Progenitor cell of endocrine pancreas (in vitro differentiated cells): ENCODE measurements around the gene PPP1R14B. TPM values are rescaled to one million over a fixed set of nuclear protein-coding genes. Genes with fewer than 3 reads are reported as not detected.

Experiments
- DNase-seq: peaks from one replicate; pipeline ENCODE4 v3.0.0; 2021; ENCODE audit warnings: low spot score; ENCODE audit not compliant: unreplicated experiment
- H3K27ac Mint-ChIP-seq: 2 replicates; pipeline ENCODE4 v1.8.0; 2021; ENCODE audit warnings: mild to moderate bottlenecking, moderate library complexity, mixed read lengths
- H3K27me3 Mint-ChIP-seq: 2 replicates; pipeline ENCODE4 v1.8.0; 2021; ENCODE audit warnings: mixed read lengths
- H3K36me3 Mint-ChIP-seq: 2 replicates; pipeline ENCODE4 v1.8.0; 2022; ENCODE audit warnings: mixed read lengths; ENCODE audit not compliant: insufficient read depth
- H3K4me1 Mint-ChIP-seq: 2 replicates; pipeline ENCODE4 v1.8.0; 2021; ENCODE audit warnings: low read depth, mixed read lengths
- H3K4me3 Mint-ChIP-seq: 2 replicates; pipeline ENCODE4 v1.8.0; 2021; ENCODE audit warnings: low read depth, mild to moderate bottlenecking, moderate library complexity, mixed read lengths
- H3K9me3 Mint-ChIP-seq: 2 replicates; pipeline ENCODE4 v1.8.0; 2021; ENCODE audit warnings: low read depth, mixed read lengths
- CTCF ChIP-seq: fragments of 200-600 bp; sonication (generic); IDR thresholded peaks from one replicate; pipeline ENCODE4 v1.5.0; 2021; ENCODE audit warnings: antibody characterized with exemption, mild to moderate bottlenecking; ENCODE audit not compliant: unreplicated experiment
- total RNA-seq: library from RNA; stranded (reverse); gene quantifications from 2 replicates; pipeline ENCODE4 v1.2.1, GENCODE V29; 2021

PPP1R14B gene
- total RNA-seq, 1 donor from 2014 or later: 198 TPM

- no peak overlapping the region for H3K4me3 Mint-ChIP-seq
- DNase-seq: no peak
- H3K9me3 Mint-ChIP-seq: no peaks in the 10 kb centered on the region
- no peak for TF ChIP-seq CTCF
- peaks cover 4% of the 10 kb centered on the region for H3K36me3 Mint-ChIP-seq
- peaks cover 23% of the 10 kb centered on the region for H3K27me3 Mint-ChIP-seq
- H3K4me1 Mint-ChIP-seq: peaks cover 7% of the 10 kb centered on the region
- H3K27ac Mint-ChIP-seq: no peak overlapping the region
Measured at GRCh38 chr11:64287676-64288352, 41.1 kb upstream of the PPP1R14B start.

GRCh38 chr11:64286801-64287159 lies 40.0 kb upstream of the PPP1R14B start:
- no peak for TF ChIP-seq CTCF
- Mint-ChIP-seq H3K4me3 (peak overlapping the region; percentile 75), H3K4me1 (peaks cover 7% of the 10 kb centered on the region), H3K36me3 (peaks cover 4% of the 10 kb centered on the region), H3K9me3 (no peaks in the 10 kb centered on the region), H3K27ac (no peak overlapping the region), H3K27me3 (peaks cover 19% of the 10 kb centered on the region)
- DNase-seq: no peak

GRCh38 chr11:64285885-64286800 lies 39.4 kb upstream of the PPP1R14B start:
- no peak for TF ChIP-seq CTCF
- no peaks in the 10 kb centered on the region for H3K9me3 Mint-ChIP-seq
- peaks cover 19% of the 10 kb centered on the region for H3K27me3 Mint-ChIP-seq
- no peak for DNase-seq
- peak overlapping the region; percentile 75 for H3K4me3 Mint-ChIP-seq
- no peak overlapping the region for H3K27ac Mint-ChIP-seq
- peaks cover 4% of the 10 kb centered on the region for H3K36me3 Mint-ChIP-seq
- H3K4me1 Mint-ChIP-seq: peaks cover 7% of the 10 kb centered on the region

- DNase-seq: peak; percentile 84
- peak within 1 kb of the TSS; percentile 88 for H3K27ac Mint-ChIP-seq
- H3K9me3 Mint-ChIP-seq: no peaks in the 10 kb centered on the region
- peaks cover 4% of the 10 kb centered on the region for H3K36me3 Mint-ChIP-seq
- H3K4me1 Mint-ChIP-seq: peaks cover 7% of the 10 kb centered on the region
- no peak for TF ChIP-seq CTCF
- peaks cover 11% of the 10 kb centered on the region for H3K27me3 Mint-ChIP-seq
- H3K4me3 Mint-ChIP-seq: peak within 1 kb of the TSS; percentile 81
Measured at GRCh38 chr11:64284962-64285884, 38.5 kb upstream of the PPP1R14B start, which contains the start of gene GPR137. TSS of gene GPR137 (plus strand) at chr11:64285848. CDS start at chr11:64286525, 677 bp downstream.
